HG02571 (cell line): ENCODE results near the gene PEPD.

Source experiments
- ATAC-seq: cut with Tn5 transposase; IDR thresholded peaks from one replicate; pipeline ENCODE4 v1.9.1; 2021; ENCODE audit warnings: mild to moderate bottlenecking, moderate library complexity; ENCODE audit not compliant: unreplicated experiment

Gene PEPD

GRCh38 chr19:33343301-33343700 lies 178.3 kb downstream of the PEPD start:
- no peak for ATAC-seq

GRCh38 chr19:33340991-33341390 lies 180.6 kb downstream of the PEPD start:
- no peak for ATAC-seq

- no peak for ATAC-seq
Measured at GRCh38 chr19:33339016-33339984, 182.3 kb downstream of the PEPD start.
